Bronchial epithelial cell (primary cell): ENCODE measurements around the gene MTHFR. TPM values are rescaled to one million over a fixed set of nuclear protein-coding genes. Genes with fewer than 3 reads are reported as not detected.
A peak's percentile ranks its signal among the peaks of the same experiment; 100 is the strongest.

ENCODE experiments used
- DNase-seq: peaks from one replicate; pipeline ENCODE4 v3.0.0-alpha.2; 2010; ENCODE audit warnings: low read depth
- FAIRE-seq: peaks from 2 replicates; lab custom pipeline; 2011; peaks lifted over from hg19 to GRCh38; lab: Jason Lieb, UNC
- H3K27me3 ChIP-seq: 2 replicates; pipeline ENCODE4 v1.5.1; 2011; ENCODE audit warnings: low read length; ENCODE audit not compliant: control insufficient read depth, insufficient read depth
- H3K36me3 ChIP-seq: 2 replicates; pipeline ENCODE4 v1.5.1; 2011; ENCODE audit warnings: low read length; ENCODE audit not compliant: control insufficient read depth, insufficient read depth
- H3K4me3 ChIP-seq: 2 replicates; pipeline ENCODE4 v1.5.1; 2011; ENCODE audit warnings: mild to moderate bottlenecking, low read depth, low read length, control low read depth
- CTCF ChIP-seq: IDR thresholded peaks from 2 replicates; pipeline ENCODE4 v1.5.1; 2011; ENCODE audit warnings: mild to moderate bottlenecking, moderate library complexity, low read length, control low read depth, inconsistent platforms; ENCODE audit not compliant: insufficient read depth, severe bottlenecking
- total RNA-seq: library from RNA; depleted of rRNA; stranded (reverse); fragments of >200 nt; gene quantifications from 2 replicates; pipeline ENCODE4 v1.2.1, GENCODE V29; 2014

The MTHFR gene
- total RNA-seq, 1 donor from 2014 or later, result 16.3 TPM

- DNase-seq (no peak), FAIRE-seq (no peak)
- TF ChIP-seq CTCF, result no peak
- Histone ChIP-seq H3K4me3 (no peak overlapping the region), H3K36me3 (no peaks in the 10 kb centered on the region), H3K27me3 (no peaks in the 10 kb centered on the region)
Observed at GRCh38 chr1:11779715-11780379, 25.9 kb downstream of the MTHFR start.

- no peak overlapping the region for H3K4me3 ChIP-seq
- no peaks in the 10 kb centered on the region for H3K27me3 ChIP-seq
- no peak for TF ChIP-seq CTCF
- no peaks in the 10 kb centered on the region for H3K36me3 ChIP-seq
- DNase-seq (no peak), FAIRE-seq (peak; percentile 88)
Observed at GRCh38 chr1:11778844-11779623, 26.7 kb downstream of the MTHFR start.

GRCh38 chr1:11778336-11778735 lies 27.4 kb downstream of the MTHFR start:
- Histone ChIP-seq H3K36me3 (no peaks in the 10 kb centered on the region), H3K27me3 (no peaks in the 10 kb centered on the region), H3K4me3 (no peak overlapping the region)
- TF ChIP-seq CTCF, result no peak
- DNase-seq, result no peak
- no peak for FAIRE-seq

- no peak for TF ChIP-seq CTCF
- Histone ChIP-seq H3K36me3 (no peaks in the 10 kb centered on the region), H3K27me3 (no peaks in the 10 kb centered on the region), H3K4me3 (no peak overlapping the region)
- DNase-seq (no peak), FAIRE-seq (no peak)
Observed at GRCh38 chr1:11777658-11778322, 28.0 kb downstream of the MTHFR start.

GRCh38 chr1:11774753-11775152 lies 31.0 kb downstream of the MTHFR start:
- DNase-seq (no peak), FAIRE-seq (no peak)
- Histone ChIP-seq H3K4me3 (no peak overlapping the region), H3K36me3 (no peaks in the 10 kb centered on the region), H3K27me3 (no peaks in the 10 kb centered on the region)
- no peak for TF ChIP-seq CTCF
